ENCODE measurements around the gene TTLL9.

Gene TTLL9

GRCh38 chr20:31857861-31858759 lies 12.3 kb upstream of the TTLL9 start:
- DNase-seq (ENCODE audit: low read depth in 2 of 3, low spot score in 2 of 3) = no peak

GRCh38 chr20:31858760-31859083 lies 11.7 kb upstream of the TTLL9 start:
- no peak for DNase-seq (ENCODE audit: low read depth in 2 of 3, low spot score in 2 of 3)

GRCh38 chr20:31859266-31859997 lies 11.0 kb upstream of the TTLL9 start:
- no peak for DNase-seq (ENCODE audit: low read depth in 2 of 3, low spot score in 2 of 3)

- DNase-seq (ENCODE audit: low read depth in 2 of 3, low spot score in 2 of 3) = no peak
These were observed 10.4 kb upstream of the TTLL9 start for GRCh38 chr20:31859998-31860380.

GRCh38 chr20:31860390-31861134 lies 9.9 kb upstream of the TTLL9 start:
- no peak for DNase-seq (ENCODE audit: low read depth in 2 of 3, low spot score in 2 of 3)

GRCh38 chr20:31861135-31861384 lies 9.4 kb upstream of the TTLL9 start:
- DNase-seq (ENCODE audit: low read depth in 2 of 3, low spot score in 2 of 3) = no peak

- DNase-seq (ENCODE audit: low read depth in 2 of 3, low spot score in 2 of 3) = peak; percentile 23 to 47 (median 37)
These were observed 8.9 kb upstream of the TTLL9 start for GRCh38 chr20:31861385-31862156.

- DNase-seq (ENCODE audit: low read depth in 2 of 3, low spot score in 2 of 3) = no peak
These were observed 8.3 kb upstream of the TTLL9 start for GRCh38 chr20:31862157-31862470.

GRCh38 chr20:31862506-31862905 lies 7.9 kb upstream of the TTLL9 start:
- no peak for DNase-seq (ENCODE audit: low read depth in 2 of 3, low spot score in 2 of 3)

GRCh38 chr20:31863296-31864085 lies 6.9 kb upstream of the TTLL9 start:
- DNase-seq (ENCODE audit: low read depth in 2 of 3, low spot score in 2 of 3) = no peak

GRCh38 chr20:31864521-31865400 lies 5.7 kb upstream of the TTLL9 start:
- no peak for DNase-seq (ENCODE audit: low read depth in 2 of 3, low spot score in 2 of 3)

GRCh38 chr20:31866221-31866620 lies 4.2 kb upstream of the TTLL9 start:
- DNase-seq (ENCODE audit: low read depth in 2 of 3, low spot score in 2 of 3) = no peak

- DNase-seq (ENCODE audit: low read depth in 2 of 3, low spot score in 2 of 3) = no peak
These were observed 1.4 kb upstream of the TTLL9 start for GRCh38 chr20:31868853-31869672.

GRCh38 chr20:31869673-31869941 lies 827 bp upstream of the TTLL9 start:
- no peak for DNase-seq (ENCODE audit: low read depth in 2 of 3, low spot score in 2 of 3)

- DNase-seq (ENCODE audit: low read depth in 2 of 3, low spot score in 2 of 3) = no peak
These were observed 538 bp downstream of the TTLL9 start for GRCh38 chr20:31870726-31871617.

- DNase-seq (ENCODE audit: low read depth in 2 of 3, low spot score in 2 of 3) = no peak
These were observed 1.2 kb downstream of the TTLL9 start for GRCh38 chr20:31871618-31871954.

GRCh38 chr20:31872406-31872805 lies 2.0 kb downstream of the TTLL9 start:
- no peak for DNase-seq (ENCODE audit: low read depth in 2 of 3, low spot score in 2 of 3)

GRCh38 chr20:31875671-31876070 lies 5.2 kb downstream of the TTLL9 start:
- no peak for DNase-seq (ENCODE audit: low read depth in 2 of 3, low spot score in 2 of 3)

Data from activated CD8-positive, alpha-beta memory T cell treated with anti-CD3 and anti-CD28 coated beads for 48 hours (primary cell).